K562 (cell line): Measurements from ENCODE around the gene GTF2H2C_2.
"Not testable (repeated sequence)": the region's sequence is repeated elsewhere in the genome, so short reads cannot be mapped to it uniquely, and the experiment has no call there.

Source experiments
- ATF4 ChIP-seq: fragments of 450-650 bp; formaldehyde crosslinking; IDR thresholded peaks from 2 replicates; pipeline ENCODE4 v1.4.0; 2022; ENCODE audit warnings: mild to moderate bottlenecking, moderate library complexity
- BRCA1 ChIP-seq, 2 experiments: fragments of 450-650 bp in 1 of 2; sonication (generic) in 1 of 2; formaldehyde crosslinking in 1 of 2; IDR thresholded peaks; 2 replicates each; pipeline versions ENCODE4 v1.5.0 to v1.6.1; 2017 to 2020; ENCODE audit warnings: mild to moderate bottlenecking in 1 of 2, missing genetic modification reagents in 1 of 2
- ELK1 ChIP-seq: sonication (generic); formaldehyde crosslinking; IDR thresholded peaks from 2 replicates; pipeline ENCODE4 v1.8.1; 2022; ENCODE audit warnings: missing genetic modification reagents
- ETS1 ChIP-seq: conservative IDR thresholded peaks from 2 replicates; pipeline ENCODE4 v1.6.1; 2011; ENCODE audit warnings: low read depth, mild to moderate bottlenecking, low read length; ENCODE audit not compliant: control insufficient read depth
- FOXM1 ChIP-seq, 2 experiments: fragments of 450-650 bp in 1 of 2; sonication (generic) in 1 of 2; formaldehyde crosslinking in 1 of 2; IDR thresholded peaks; 2 replicates each; pipeline versions ENCODE4 v1.6.1 to v1.9.0; 2017 to 2022; ENCODE audit warnings: low read depth in 2 of 2, mild to moderate bottlenecking in 2 of 2, missing genetic modification reagents in 1 of 2, moderate library complexity in 1 of 2
- PHB2 ChIP-seq: fragments of 450-650 bp; IDR thresholded peaks from 2 replicates; pipeline ENCODE4 v1.6.1; 2017; ENCODE audit warnings: low read depth
- POLR2A ChIP-seq: fragments of 450-650 bp; conservative IDR thresholded peaks from 2 replicates; pipeline ENCODE4 v1.6.1; 2016
- POLR2AphosphoS2 ChIP-seq: IDR thresholded peaks from 2 replicates; pipeline ENCODE4 v1.6.1; 2012; ENCODE audit warnings: low read length, improper control_type of control experiment
- YY1 ChIP-seq, 3 experiments: IDR thresholded peaks; 2 replicates each; pipeline ENCODE4 v1.6.1; 2011; ENCODE audit warnings: low read length in 2 of 3, mild to moderate bottlenecking in 2 of 3, moderate library complexity in 2 of 3, borderline replicate concordance in 1 of 3, control low read depth in 1 of 3, low read depth in 1 of 3; ENCODE audit not compliant: insufficient read depth in 3 of 3, insufficient replicate concordance in 2 of 3, control insufficient read depth in 1 of 3, insufficient read length in 1 of 3; ENCODE audit errors: extremely low read depth in 1 of 3
- ZFP91 ChIP-seq: sonication (generic); formaldehyde crosslinking; IDR thresholded peaks from 2 replicates; pipeline ENCODE4 v1.8.0; 2022; ENCODE audit warnings: mild to moderate bottlenecking, missing genetic modification reagents
- ZNF384 ChIP-seq: IDR thresholded peaks from 2 replicates; pipeline ENCODE4 v1.6.1; 2012; ENCODE audit warnings: low read depth, low read length, improper control_type of control experiment
- ZNF785 ChIP-seq: fragments of 250-450 bp; sonication (Bioruptor Pico); IDR thresholded peaks from 2 replicates; pipeline ENCODE4 v1.4.0; 2020; ENCODE audit warnings: mild to moderate bottlenecking

GRCh38 chr5:70469926-70470509 is 54.9 kb downstream of the GTF2H2C_2 start:
- not testable (repeated sequence) for TF ChIP-seq ZNF785 (CRISPR knock-in tag); POLR2A; YY1 (IDR thresholded peaks at IDR 0.05; ENCODE audit: borderline replicate concordance in 1 of 3, control insufficient read depth in 1 of 3, extremely low read depth in 1 of 3, insufficient read depth in 3 of 3, insufficient read length in 1 of 3, insufficient replicate concordance in 2 of 3, low read depth in 1 of 3, low read length in 2 of 3); ELK1 (CRISPR knock-in tag); FOXM1 (IDR thresholded peaks at IDR 0.05; ENCODE audit: low read depth); FOXM1 (CRISPR knock-in tag; IDR thresholded peaks at IDR 0.05; ENCODE audit: low read depth); ZNF384; POLR2AphosphoS2; ATF4; BRCA1 (IDR thresholded peaks at IDR 0.05); BRCA1 (CRISPR knock-in tag; IDR thresholded peaks at IDR 0.05); ETS1; PHB2; ZFP91 (CRISPR knock-in tag)
